ENCODE results near the gene WDFY3.

DNA sequence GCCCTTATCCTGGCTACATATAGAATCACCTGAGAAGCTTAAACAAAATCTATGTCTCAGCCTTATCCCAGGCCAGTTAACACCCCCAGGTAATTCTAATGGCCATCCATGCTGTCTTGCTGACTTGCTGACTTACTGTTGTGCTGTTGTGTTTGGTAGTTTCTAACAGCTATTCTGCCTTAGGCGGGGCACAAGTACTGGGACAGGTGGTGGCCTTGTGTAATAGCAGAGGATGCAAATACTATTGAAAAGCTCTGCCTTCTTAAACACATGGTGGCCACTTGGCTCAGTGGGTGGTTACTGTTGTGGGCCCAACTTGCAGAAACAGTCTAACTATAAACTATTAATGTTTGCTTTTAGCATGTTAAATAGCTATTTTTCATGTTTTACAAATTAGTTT, 327.3 kb downstream of the WDFY3 start:
- TF ChIP-seq, protein P1, sequence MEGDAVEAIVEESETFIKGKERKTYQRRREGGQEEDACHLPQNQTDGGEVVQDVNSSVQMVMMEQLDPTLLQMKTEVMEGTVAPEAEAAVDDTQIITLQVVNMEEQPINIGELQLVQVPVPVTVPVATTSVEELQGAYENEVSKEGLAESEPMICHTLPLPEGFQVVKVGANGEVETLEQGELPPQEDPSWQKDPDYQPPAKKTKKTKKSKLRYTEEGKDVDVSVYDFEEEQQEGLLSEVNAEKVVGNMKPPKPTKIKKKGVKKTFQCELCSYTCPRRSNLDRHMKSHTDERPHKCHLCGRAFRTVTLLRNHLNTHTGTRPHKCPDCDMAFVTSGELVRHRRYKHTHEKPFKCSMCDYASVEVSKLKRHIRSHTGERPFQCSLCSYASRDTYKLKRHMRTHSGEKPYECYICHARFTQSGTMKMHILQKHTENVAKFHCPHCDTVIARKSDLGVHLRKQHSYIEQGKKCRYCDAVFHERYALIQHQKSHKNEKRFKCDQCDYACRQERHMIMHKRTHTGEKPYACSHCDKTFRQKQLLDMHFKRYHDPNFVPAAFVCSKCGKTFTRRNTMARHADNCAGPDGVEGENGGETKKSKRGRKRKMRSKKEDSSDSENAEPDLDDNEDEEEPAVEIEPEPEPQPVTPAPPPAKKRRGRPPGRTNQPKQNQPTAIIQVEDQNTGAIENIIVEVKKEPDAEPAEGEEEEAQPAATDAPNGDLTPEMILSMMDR (IDR thresholded peaks at IDR 0.05): no peak
- TF ChIP-seq EP300 (IDR thresholded peaks at IDR 0.05): no peak
- no peak for TF ChIP-seq POLR2A (IDR thresholded peaks at IDR 0.05)
- no peak for TF ChIP-seq POLR2AphosphoS5 (IDR thresholded peaks at IDR 0.05)

All from suprapubic skin (tissue), 4 donors.